Glutamatergic neuron (in vitro differentiated cells): ENCODE data around the gene HLA-E. TPM values are rescaled to one million over a fixed set of nuclear protein-coding genes. Genes with fewer than 3 reads are reported as not detected.
"Not testable (repeated sequence)": the region's sequence is repeated elsewhere in the genome, so short reads cannot be mapped to it uniquely, and the experiment has no call there.

Source experiments
- DNase-seq: peaks from one replicate; pipeline ENCODE4 v3.0.0; 2022
- H3K27ac Mint-ChIP-seq: one replicate; pipeline ENCODE4 v1.8.0; 2020; ENCODE audit warnings: mild to moderate bottlenecking, mixed read lengths, inconsistent platforms; ENCODE audit not compliant: unreplicated experiment
- H3K27me3 Mint-ChIP-seq: one replicate; pipeline ENCODE4 v1.8.0; 2020; ENCODE audit warnings: mild to moderate bottlenecking, moderate library complexity, mixed read lengths, inconsistent platforms; ENCODE audit not compliant: unreplicated experiment
- H3K36me3 Mint-ChIP-seq: one replicate; pipeline ENCODE4 v1.8.0; 2020; ENCODE audit warnings: mild to moderate bottlenecking, mixed read lengths, inconsistent platforms; ENCODE audit not compliant: unreplicated experiment
- H3K4me1 Mint-ChIP-seq: one replicate; pipeline ENCODE4 v1.8.0; 2020; ENCODE audit warnings: mild to moderate bottlenecking, low read depth, mixed read lengths, inconsistent platforms; ENCODE audit not compliant: unreplicated experiment
- H3K4me3 Mint-ChIP-seq: one replicate; pipeline ENCODE4 v1.8.0; 2020; ENCODE audit warnings: mild to moderate bottlenecking, mixed read lengths, inconsistent platforms; ENCODE audit not compliant: unreplicated experiment
- H3K9me3 Mint-ChIP-seq: one replicate; pipeline ENCODE4 v1.8.0; 2020; ENCODE audit warnings: mild to moderate bottlenecking, moderate library complexity, mixed read lengths, inconsistent platforms; ENCODE audit not compliant: unreplicated experiment
- CTCF ChIP-seq: fragments of 200-600 bp; sonication (generic); IDR thresholded peaks from one replicate; pipeline ENCODE4 v1.5.0; 2021; ENCODE audit not compliant: partially characterized antibody, unreplicated experiment
- total RNA-seq: library from RNA; stranded (reverse); fragmentation: NEBNext Ultra II Directional; extraction: Animal tissue kit (Norgen Biotek cat#: 25700); gene quantifications from one replicate; pipeline ENCODE4 v1.2.1, GENCODE V29; 2021; ENCODE audit not compliant: unreplicated experiment

HLA-E gene
- total RNA-seq, 1 donor from 2014 or later, result 18.1 TPM

DNA sequence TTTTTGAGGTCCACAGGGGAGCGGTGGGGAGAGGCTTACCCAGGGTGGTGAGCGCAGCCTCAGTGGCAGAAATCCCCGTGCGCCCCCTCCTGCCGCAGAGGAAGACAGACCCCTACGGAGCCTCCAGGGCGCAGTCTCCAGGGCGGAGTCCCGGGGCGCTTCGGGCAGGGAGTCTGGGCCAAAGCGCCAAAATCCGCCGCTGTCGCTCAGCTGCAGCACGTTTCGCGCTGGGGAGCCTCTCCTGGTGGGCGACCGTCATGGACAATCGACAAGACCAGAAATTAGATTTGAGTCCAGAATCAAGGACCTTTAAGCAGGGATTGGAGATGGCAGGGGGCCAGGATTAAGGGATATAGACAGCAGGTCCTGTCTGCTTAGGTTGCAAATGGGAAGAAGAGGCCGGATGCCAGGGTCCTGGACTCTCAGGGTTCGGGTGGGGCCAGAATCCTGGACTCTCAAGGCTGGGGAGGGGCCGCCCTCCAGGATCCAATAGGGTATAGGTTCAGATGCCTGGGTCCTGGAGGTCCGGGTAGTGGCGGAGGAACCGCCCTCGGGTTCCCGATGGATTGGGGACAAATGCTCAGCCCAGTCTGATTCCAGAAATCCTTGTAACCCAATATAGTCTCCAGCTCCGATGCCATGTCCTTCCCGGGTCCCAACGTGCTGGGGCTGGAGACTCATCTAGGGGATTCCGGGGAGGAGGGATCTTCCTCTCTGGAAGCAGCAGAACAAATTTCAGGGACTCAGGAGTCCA lies 7.9 kb upstream of the HLA-E start:
- H3K27ac Mint-ChIP-seq, result no peak overlapping the region
- peaks cover 2% of the 10 kb centered on the region for H3K27me3 Mint-ChIP-seq
- no peaks in the 10 kb centered on the region for H3K4me1 Mint-ChIP-seq
- no peaks in the 10 kb centered on the region for H3K9me3 Mint-ChIP-seq
- TF ChIP-seq CTCF, result no peak
- DNase-seq, result peak; percentile 52
- no peaks in the 10 kb centered on the region for H3K36me3 Mint-ChIP-seq
- peak overlapping the region; percentile 65 for H3K4me3 Mint-ChIP-seq

- not testable (repeated sequence) for H3K36me3 Mint-ChIP-seq, H3K9me3 Mint-ChIP-seq, H3K27ac Mint-ChIP-seq, H3K4me1 Mint-ChIP-seq, H3K27me3 Mint-ChIP-seq
- peak; percentile 92 for DNase-seq
- H3K4me3 Mint-ChIP-seq, result peak overlapping the region; percentile 52
- TF ChIP-seq CTCF, result peak; percentile 45
Observed at GRCh38 chr6:30481965-30482644, 7.2 kb upstream of the HLA-E start.

- H3K4me1 Mint-ChIP-seq, result no peaks in the 10 kb centered on the region
- peak; percentile 73 for TF ChIP-seq CTCF
- no peak for DNase-seq
- H3K36me3 Mint-ChIP-seq, result no peaks in the 10 kb centered on the region
- no peak overlapping the region for H3K4me3 Mint-ChIP-seq
- H3K27me3 Mint-ChIP-seq, result peaks cover 2% of the 10 kb centered on the region
- no peaks in the 10 kb centered on the region for H3K9me3 Mint-ChIP-seq
- no peak overlapping the region for H3K27ac Mint-ChIP-seq
Observed at GRCh38 chr6:30483677-30484279, 5.5 kb upstream of the HLA-E start.

GRCh38 chr6:30485236-30485635 lies 4.1 kb upstream of the HLA-E start:
- no peak overlapping the region for H3K27ac Mint-ChIP-seq
- H3K9me3 Mint-ChIP-seq, result peaks cover under 1% of the 10 kb centered on the region
- no peak for TF ChIP-seq CTCF
- no peak for DNase-seq
- no peak overlapping the region for H3K4me3 Mint-ChIP-seq
- peaks cover 1% of the 10 kb centered on the region for H3K4me1 Mint-ChIP-seq
- H3K27me3 Mint-ChIP-seq, result peaks cover 3% of the 10 kb centered on the region
- H3K36me3 Mint-ChIP-seq, result no peaks in the 10 kb centered on the region

DNA sequence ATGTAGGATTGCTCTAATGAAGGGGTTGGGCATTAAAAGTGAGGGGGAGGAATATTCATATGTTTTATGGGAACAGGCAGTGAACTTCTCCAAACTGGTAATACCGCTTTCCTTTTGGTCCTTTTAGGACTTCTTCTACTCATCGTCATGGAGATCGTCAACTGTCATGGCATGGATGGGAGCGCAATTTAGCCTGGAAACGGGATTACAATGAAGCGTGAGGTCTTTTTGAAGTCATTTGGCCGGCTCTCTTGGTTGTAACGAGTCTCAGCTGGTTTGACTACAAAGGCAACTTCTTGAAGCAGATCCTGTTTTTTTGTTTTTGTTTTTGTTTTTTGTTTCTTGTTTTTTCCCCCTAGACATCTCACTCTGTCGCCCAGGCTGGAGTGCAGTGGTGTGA lies 1.4 kb upstream of the HLA-E start:
- no peaks in the 10 kb centered on the region for H3K36me3 Mint-ChIP-seq
- H3K27me3 Mint-ChIP-seq, result peaks cover 3% of the 10 kb centered on the region
- H3K27ac Mint-ChIP-seq, result no peak overlapping the region
- DNase-seq, result no peak
- peaks cover 1% of the 10 kb centered on the region for H3K4me1 Mint-ChIP-seq
- TF ChIP-seq CTCF, result no peak
- H3K4me3 Mint-ChIP-seq, result no peak overlapping the region
- H3K9me3 Mint-ChIP-seq, result peaks cover 2% of the 10 kb centered on the region

- not testable (repeated sequence) for H3K36me3 Mint-ChIP-seq, DNase-seq, H3K27ac Mint-ChIP-seq, H3K4me1 Mint-ChIP-seq, H3K9me3 Mint-ChIP-seq, H3K4me3 Mint-ChIP-seq, H3K27me3 Mint-ChIP-seq
Observed at GRCh38 chr6:30488697-30489080, 620 bp upstream of the HLA-E start.
